IMR-90 (cell line): Measurements from ENCODE around the gene SH3RF1. TPM values are rescaled to one million over a fixed set of nuclear protein-coding genes. Genes with fewer than 3 reads are reported as not detected.

Source experiments
- ATAC-seq: fragments of 200-7000 bp; cut with Tn5 transposase; 2 replicates; pipeline ENCODE4 v1.9.1; 2020; ENCODE audit warnings: low read depth, mild to moderate bottlenecking, moderate library complexity
- BruUV-seq: library from RNA; stranded (reverse); fragments of 400-500 nt; replicated peaks from 2 replicates; lab custom pipeline; 2021; lab: Mats Ljungman, UMichigan
- CTCF ChIA-PET: fragments of 300-600 bp; formaldehyde crosslinking; extraction: SDS; loops from one replicate; lab custom pipeline; 2021; ENCODE audit warnings: antibody characterized with exemption; lab: Yijun Ruan, JAX
- POLR2A ChIA-PET: fragments of 300-600 bp; sonication (Branson Sonifier 250); formaldehyde crosslinking; loops from one replicate; lab custom pipeline; 2022; ENCODE audit warnings: antibody characterized with exemption; ENCODE audit not compliant: unreplicated experiment; lab: Charles Lee
- DNase-seq: peaks from one replicate; pipeline ENCODE4 v3.0.0; 2013
- H2AFZ ChIP-seq: replicated peaks from 2 replicates; pipeline ENCODE3; 2013; ENCODE audit warnings: low read length, mild to moderate bottlenecking; ENCODE audit not compliant: poor library complexity
- H2AK5ac ChIP-seq: 2 replicates; pipeline ENCODE4 v1.6.1; 2013; ENCODE audit warnings: low read depth, low read length, inconsistent platforms
- H2AK9ac ChIP-seq: replicated peaks from 2 replicates; pipeline ENCODE3; 2013; ENCODE audit warnings: mild to moderate bottlenecking, low read depth, low read length, moderate library complexity; ENCODE audit not compliant: poor library complexity
- H2BK120ac ChIP-seq: 2 replicates; pipeline ENCODE4 v1.6.1; 2013; ENCODE audit warnings: low read depth, low read length, inconsistent platforms
- H2BK15ac ChIP-seq: 3 replicates; pipeline ENCODE4 v1.6.1; 2013; ENCODE audit warnings: low read depth, low read length, inconsistent platforms
- H2BK20ac ChIP-seq: 2 replicates; pipeline ENCODE4 v1.6.1; 2013; ENCODE audit warnings: low read depth, mild to moderate bottlenecking, inconsistent platforms, low read length, moderate library complexity
- H2BK5ac ChIP-seq: 2 replicates; pipeline ENCODE4 v1.6.1; 2013; ENCODE audit warnings: mild to moderate bottlenecking, low read depth, low read length, inconsistent platforms; ENCODE audit not compliant: poor library complexity, severe bottlenecking
- H3K14ac ChIP-seq: replicated peaks from 2 replicates; pipeline ENCODE4 v1.6.1; 2013; ENCODE audit warnings: low read depth, low read length, inconsistent platforms
- H3K18ac ChIP-seq: 2 replicates; pipeline ENCODE4 v1.6.1; 2013; ENCODE audit warnings: low read depth, low read length, control low read depth
- H3K23ac ChIP-seq: 2 replicates; pipeline ENCODE4 v1.6.1; 2013; ENCODE audit warnings: low read depth, low read length, inconsistent platforms
- H3K27ac ChIP-seq: 2 replicates; pipeline ENCODE4 v1.5.1; 2013; ENCODE audit warnings: mild to moderate bottlenecking, control low read depth, low read length; ENCODE audit not compliant: insufficient read depth
- H3K27me3 ChIP-seq: 2 replicates; pipeline ENCODE4 v1.6.1; 2013; ENCODE audit warnings: low read length; ENCODE audit not compliant: control insufficient read depth, insufficient read depth
- H3K36me3 ChIP-seq: 2 replicates; pipeline ENCODE4 v1.6.1; 2013; ENCODE audit warnings: low read length, mixed read lengths; ENCODE audit not compliant: control insufficient read depth, insufficient read depth
- H3K4ac ChIP-seq: 2 replicates; pipeline ENCODE4 v1.6.1; 2013; ENCODE audit warnings: low read depth, low read length, inconsistent platforms
- H3K4me1 ChIP-seq: 2 replicates; pipeline ENCODE4 v1.6.1; 2013; ENCODE audit warnings: low read length, mixed read lengths; ENCODE audit not compliant: control insufficient read depth, insufficient read depth
- H3K4me2 ChIP-seq: 2 replicates; pipeline ENCODE4 v1.6.1; 2013; ENCODE audit warnings: low read depth, mild to moderate bottlenecking, control low read depth, low read length, moderate library complexity
- H3K4me3 ChIP-seq: 2 replicates; pipeline ENCODE4 v1.5.1; 2013; ENCODE audit warnings: low read depth, mild to moderate bottlenecking, control low read depth, low read length, moderate library complexity; ENCODE audit not compliant: insufficient read depth
- H3K56ac ChIP-seq: 2 replicates; pipeline ENCODE4 v1.6.1; 2013; ENCODE audit warnings: low read length, inconsistent platforms; ENCODE audit not compliant: insufficient read depth; ENCODE audit errors: extremely low read depth
- H3K79me1 ChIP-seq, 2 experiments: 2 replicates each; pipeline ENCODE4 v1.6.1; 2013; ENCODE audit warnings: low read length in 2 of 2, inconsistent platforms in 1 of 2, low read depth in 1 of 2
- H3K9ac ChIP-seq: 2 replicates; pipeline ENCODE4 v1.6.1; 2013; ENCODE audit warnings: low read depth, low read length, control low read depth
- H3K9me1 ChIP-seq: 2 replicates; pipeline ENCODE4 v1.6.1; 2013; ENCODE audit warnings: low read length, inconsistent platforms; ENCODE audit not compliant: insufficient read depth
- H3K9me3 ChIP-seq: 2 replicates; pipeline ENCODE4 v1.6.1; 2013; ENCODE audit warnings: low read length; ENCODE audit not compliant: control insufficient read depth, insufficient read depth
- H4K20me1 ChIP-seq: 2 replicates; pipeline ENCODE4 v1.6.1; 2013; ENCODE audit warnings: low read length, inconsistent platforms; ENCODE audit not compliant: insufficient read depth
- H4K5ac ChIP-seq: 2 replicates; pipeline ENCODE4 v1.6.1; 2013; ENCODE audit warnings: mild to moderate bottlenecking, low read depth, low read length, control low read depth
- H4K8ac ChIP-seq, 2 experiments: 2 replicates each; pipeline ENCODE4 v1.6.1; 2013; ENCODE audit warnings: low read depth in 2 of 2, low read length in 2 of 2, control low read depth in 1 of 2, inconsistent platforms in 1 of 2
- H4K91ac ChIP-seq: 2 replicates; pipeline ENCODE4 v1.6.1; 2013; ENCODE audit warnings: low read depth, low read length, inconsistent platforms; ENCODE audit not compliant: insufficient read depth
- BHLHE40 ChIP-seq: fragments of 150-350 bp; IDR thresholded peaks from 2 replicates; pipeline ENCODE4 v1.6.1; 2016; ENCODE audit warnings: mild to moderate bottlenecking, low read depth, low read length
- CEBPB ChIP-seq: IDR thresholded peaks from 2 replicates; pipeline ENCODE4 v1.6.1; 2012; ENCODE audit warnings: low read depth, low read length, improper control_type of control experiment
- CHD1 ChIP-seq: IDR thresholded peaks from 2 replicates; pipeline ENCODE4 v1.6.1; 2012; ENCODE audit warnings: low read depth, low read length, improper control_type of control experiment
- CTCF ChIP-seq: conservative IDR thresholded peaks from 2 replicates; pipeline ENCODE4 v1.5.1; 2012; ENCODE audit warnings: mild to moderate bottlenecking, low read depth, low read length, improper control_type of control experiment
- FOS ChIP-seq: fragments of 150-350 bp; IDR thresholded peaks from 2 replicates; pipeline ENCODE4 v1.6.1; 2016; ENCODE audit warnings: low read depth, low read length
- MAFK ChIP-seq: IDR thresholded peaks from 2 replicates; pipeline ENCODE4 v1.6.1; 2012; ENCODE audit warnings: low read depth, low read length, improper control_type of control experiment
- MAZ ChIP-seq: IDR thresholded peaks from 2 replicates; pipeline ENCODE4 v1.6.1; 2012; ENCODE audit warnings: low read depth, mild to moderate bottlenecking, low read length, improper control_type of control experiment, moderate library complexity, borderline replicate concordance
- NFE2L2 ChIP-seq: fragments of 150-350 bp; IDR thresholded peaks from 2 replicates; pipeline ENCODE4 v1.6.1; 2016; ENCODE audit warnings: low read depth, mild to moderate bottlenecking, low read length
- RAD21 ChIP-seq: IDR thresholded peaks from 2 replicates; pipeline ENCODE4 v1.6.1; 2012; ENCODE audit warnings: low read length, improper control_type of control experiment
- RCOR1 ChIP-seq: IDR thresholded peaks from 2 replicates; pipeline ENCODE4 v1.6.1; 2012; ENCODE audit warnings: mild to moderate bottlenecking, low read length, improper control_type of control experiment; ENCODE audit not compliant: insufficient replicate concordance
- RFX5 ChIP-seq: IDR thresholded peaks from 2 replicates; pipeline ENCODE4 v1.8.0; 2012; ENCODE audit warnings: low read depth, mild to moderate bottlenecking, low read length, moderate library complexity
- SMC3 ChIP-seq: fragments of 150-350 bp; IDR thresholded peaks from 2 replicates; pipeline ENCODE4 v1.6.1; 2016; ENCODE audit warnings: low read depth, mild to moderate bottlenecking, antibody characterized with exemption, low read length, moderate library complexity
- WGBS, 2 experiments: methylation state at CpG; one replicate each; pipeline versions ENCODE4 v1.1.5 to v1.1.7; 2013; ENCODE audit warnings: missing lambda C conversion rate in 2 of 2; ENCODE audit not compliant: insufficient read length in 1 of 2; ENCODE audit errors: extremely low coverage in 2 of 2; 5-methylcytosine and 5-hydroxymethylcytosine counted together
- dilution Hi-C: fragments of 300-500 bp; cut with HindIII; formaldehyde crosslinking; loops from one replicate; pipeline ENCODE4 v1.14.3; 2018; ENCODE audit warnings: low sequenced_read_pairs; ENCODE audit not compliant: unreplicated experiment
- in situ Hi-C: fragments of 300-500 bp; cut with MboI; formaldehyde crosslinking; loops from 3 replicates; pipeline ENCODE4 v1.14.3; 2019; ENCODE audit warnings: low sequenced_read_pairs, inconsistent platforms, mixed read lengths
- intact Hi-C: fragments of 100-400 bp; cut with micrococcal nuclease; formaldehyde crosslinking; loops from 2 replicates; pipeline ENCODE4 v1.10.0; 2022
- polyA plus RNA-seq, 3 experiments: library from polyadenylated mRNA; depleted of rRNA; stranded (reverse); fragments of >200 nt; gene quantifications; 2 replicates each; pipeline ENCODE4 v1.2.3, GENCODE V29; 2012; ENCODE audit warnings: low replicate concordance in 1 of 3
- total RNA-seq: library from RNA; depleted of rRNA; stranded (reverse); fragments of >200 nt; gene quantifications from 2 replicates; pipeline ENCODE4 v1.2.3, GENCODE V29; 2012
- TF ChIP-seq, protein P1 (sequence below): fragments of 150-350 bp; IDR thresholded peaks from 2 replicates; pipeline ENCODE4 v1.6.1; 2017; ENCODE audit warnings: mild to moderate bottlenecking, antibody characterized with exemption, low read length, low read depth
- TF ChIP-seq, protein P2 (sequence below): fragments of 150-350 bp; IDR thresholded peaks from 2 replicates; pipeline ENCODE4 v1.6.1; 2016; ENCODE audit warnings: low read depth, mild to moderate bottlenecking, low read length, moderate library complexity, borderline replicate concordance

SH3RF1 gene
- total and polyA plus RNA-seq, 2 of the 4 experiments (the other 2 are of a cell fraction), result 22.0 to 29.8 TPM

GRCh38 chr4:169122422-169122821 is 148.3 kb downstream of the SH3RF1 start:
- Histone ChIP-seq H3K27ac (no peak overlapping the region), H3K18ac (no peak overlapping the region), H3K36me3 (peaks cover 16% of the 10 kb centered on the region), H2AK9ac (no peak overlapping the region), H4K5ac (no peak overlapping the region), H2BK5ac (no peak overlapping the region), H3K79me1 (peaks cover 21 to 35% of the 10 kb centered on the region in 2 experiments), H3K4me2 (no peak overlapping the region), H2BK15ac (no peak overlapping the region), H4K91ac (no peak overlapping the region), H3K4me1 (peaks cover 16% of the 10 kb centered on the region), H3K27me3 (no peaks in the 10 kb centered on the region), H4K8ac (no peak overlapping the region), H4K20me1 (peaks cover 3% of the 10 kb centered on the region; the same call in 1 of the 2 replicates), H2BK120ac (no peak overlapping the region), H3K56ac (no peak overlapping the region), H3K9me3 (no peaks in the 10 kb centered on the region), H3K9me1 (peaks cover 16% of the 10 kb centered on the region), H2AK5ac (no peak overlapping the region), H2AFZ (no peak overlapping the region), H3K23ac (no peak overlapping the region), H3K14ac (no peak overlapping the region), H2BK20ac (no peak overlapping the region), H3K4me3 (no peak overlapping the region), H3K9ac (no peak overlapping the region), H3K4ac (no peak overlapping the region)
- ChIA-PET CTCF (interaction anchor here (0.6 kb wide), 1 partner anchor 139 kb away, joined by 3 read pairs; no protein-coding TSS in a partner anchor), POLR2A (no interaction called here)
- in situ Hi-C loops (no loop called here), dilution Hi-C loops (no loop called here), intact Hi-C loops (no loop called here)
- TF ChIP-seq SMC3 (no peak), CEBPB (no peak), RCOR1 (no peak), RFX5 (no peak), NFE2L2 (no peak), MAFK (no peak), BHLHE40 (no peak), RAD21 (no peak), MAZ (no peak), CHD1 (no peak), FOS (no peak), CTCF (no peak)
- TF ChIP-seq, protein P1, sequence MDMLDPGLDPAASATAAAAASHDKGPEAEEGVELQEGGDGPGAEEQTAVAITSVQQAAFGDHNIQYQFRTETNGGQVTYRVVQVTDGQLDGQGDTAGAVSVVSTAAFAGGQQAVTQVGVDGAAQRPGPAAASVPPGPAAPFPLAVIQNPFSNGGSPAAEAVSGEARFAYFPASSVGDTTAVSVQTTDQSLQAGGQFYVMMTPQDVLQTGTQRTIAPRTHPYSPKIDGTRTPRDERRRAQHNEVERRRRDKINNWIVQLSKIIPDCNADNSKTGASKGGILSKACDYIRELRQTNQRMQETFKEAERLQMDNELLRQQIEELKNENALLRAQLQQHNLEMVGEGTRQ, result no peak
- TF ChIP-seq, protein P2, sequence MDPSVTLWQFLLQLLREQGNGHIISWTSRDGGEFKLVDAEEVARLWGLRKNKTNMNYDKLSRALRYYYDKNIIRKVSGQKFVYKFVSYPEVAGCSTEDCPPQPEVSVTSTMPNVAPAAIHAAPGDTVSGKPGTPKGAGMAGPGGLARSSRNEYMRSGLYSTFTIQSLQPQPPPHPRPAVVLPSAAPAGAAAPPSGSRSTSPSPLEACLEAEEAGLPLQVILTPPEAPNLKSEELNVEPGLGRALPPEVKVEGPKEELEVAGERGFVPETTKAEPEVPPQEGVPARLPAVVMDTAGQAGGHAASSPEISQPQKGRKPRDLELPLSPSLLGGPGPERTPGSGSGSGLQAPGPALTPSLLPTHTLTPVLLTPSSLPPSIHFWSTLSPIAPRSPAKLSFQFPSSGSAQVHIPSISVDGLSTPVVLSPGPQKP, result no peak
- no peak for DNase-seq
- BruUV-seq, result no TSS peak
- peak; percentile 36; the same call in 1 of the 2 replicates for ATAC-seq
- no CpG with 5 or more reads among the region's 2 CpGs for WGBS, 2 experiments
